Bone marrow (tissue), 2 donors: ENCODE results near the gene ALOX12B.
"Not testable (repeated sequence)": the region's sequence is repeated elsewhere in the genome, so short reads cannot be mapped to it uniquely, and the experiment has no call there.

Source experiments
- DNase-seq, 2 donors: peaks; one replicate each; lab custom pipeline; 2025; lab: John Stamatoyannopoulos, UW

ALOX12B gene

GRCh38 chr17:8044819-8045810 lies 42.4 kb downstream of the ALOX12B start:
- no peak for DNase-seq

GRCh38 chr17:8041979-8042378 lies 45.5 kb downstream of the ALOX12B start:
- DNase-seq, result no peak

GRCh38 chr17:8041249-8041928 lies 46.1 kb downstream of the ALOX12B start:
- DNase-seq, result peak in 1 of 2 donors; percentile 53

- DNase-seq, result no peak
Observed at GRCh38 chr17:8039611-8040168, 47.8 kb downstream of the ALOX12B start.

GRCh38 chr17:8038954-8039610 lies 48.4 kb downstream of the ALOX12B start, which contains the start of gene ALOX15B:
Gene ALOX15B (plus strand): TSS chr17:8039059. CDS start chr17:8039156, 97 bp downstream.
- DNase-seq, result no peak

GRCh38 chr17:8032442-8032841 lies 55.1 kb downstream of the ALOX12B start:
- no peak for DNase-seq

- no peak for DNase-seq
Observed at GRCh38 chr17:8031950-8032349, 55.6 kb downstream of the ALOX12B start.

GRCh38 chr17:8031261-8031661 lies 56.3 kb downstream of the ALOX12B start:
- DNase-seq, result no peak

- DNase-seq, result no peak
Observed at GRCh38 chr17:8029121-8029520, 58.4 kb downstream of the ALOX12B start.

GRCh38 chr17:8025176-8025911 lies 62.2 kb downstream of the ALOX12B start:
- DNase-seq, result no peak

GRCh38 chr17:8024161-8024560 lies 63.4 kb downstream of the ALOX12B start:
- DNase-seq, result not testable (repeated sequence)
